HK-2 (cell line): ENCODE data around the gene GLRA3.
"Not testable (repeated sequence)": the region's sequence is repeated elsewhere in the genome, so short reads cannot be mapped to it uniquely, and the experiment has no call there.

Experiments
- DNase-seq: peaks from one replicate; pipeline ENCODE4 v3.0.0-alpha.2; 2018; ENCODE audit not compliant: unreplicated experiment

The GLRA3 gene

DNA sequence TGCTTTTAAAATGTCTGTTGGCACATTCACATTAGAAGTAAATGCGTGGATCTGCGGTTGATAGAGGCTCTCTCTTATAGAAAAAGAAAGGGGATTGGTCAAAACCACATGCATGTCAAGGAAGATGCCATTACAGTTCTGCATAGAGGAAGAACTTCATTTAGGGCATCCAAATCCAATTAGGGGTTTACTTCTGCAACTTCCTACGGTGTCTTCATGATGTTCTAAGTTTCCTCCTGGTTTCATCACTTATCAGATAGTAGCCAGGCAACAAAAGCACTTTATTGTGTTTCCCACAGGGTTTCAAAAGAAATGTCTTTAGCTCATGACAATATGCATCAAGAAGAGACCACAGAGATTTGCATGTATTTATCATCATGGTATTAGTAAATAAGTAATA, 170.8 kb downstream of the GLRA3 start:
- no peak for DNase-seq

DNA sequence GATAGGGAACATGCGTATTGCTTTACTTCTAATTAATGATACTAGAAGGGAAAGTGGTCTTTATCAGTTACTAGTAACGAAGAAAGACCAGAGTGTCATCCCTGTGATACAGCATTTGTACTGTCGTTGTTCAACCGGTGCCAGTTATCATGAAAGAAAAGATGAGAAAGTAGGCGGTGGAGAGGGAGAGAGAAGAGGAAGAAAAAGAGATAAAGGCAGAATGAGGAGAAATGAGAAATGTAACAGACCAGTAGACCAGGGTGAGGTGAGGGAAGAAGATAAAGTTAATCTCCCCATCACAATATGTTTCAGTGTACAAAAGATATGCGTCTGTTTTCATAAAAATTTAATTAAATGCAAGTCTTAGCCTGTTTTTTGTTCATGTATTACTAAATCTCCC, 171.6 kb downstream of the GLRA3 start:
- DNase-seq, result no peak

DNA sequence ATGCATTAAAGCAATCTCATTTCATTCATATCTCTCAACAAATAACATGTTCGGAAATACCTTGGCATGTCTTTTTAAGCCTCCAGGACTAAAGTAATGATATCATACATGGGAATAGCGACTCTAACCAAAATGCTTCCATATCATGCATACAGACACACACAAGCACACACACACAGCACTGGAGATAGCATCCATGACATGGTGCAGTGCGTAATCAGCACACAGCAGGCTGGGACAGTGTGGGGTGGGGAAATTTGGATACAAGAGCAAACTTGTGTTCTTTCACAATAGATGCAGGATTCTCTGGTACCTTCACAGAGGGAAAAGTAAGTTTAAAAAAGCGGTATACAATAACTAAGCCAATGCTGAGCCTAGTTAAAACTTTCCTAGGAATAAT, 174.4 kb downstream of the GLRA3 start:
- DNase-seq, result no peak

DNA sequence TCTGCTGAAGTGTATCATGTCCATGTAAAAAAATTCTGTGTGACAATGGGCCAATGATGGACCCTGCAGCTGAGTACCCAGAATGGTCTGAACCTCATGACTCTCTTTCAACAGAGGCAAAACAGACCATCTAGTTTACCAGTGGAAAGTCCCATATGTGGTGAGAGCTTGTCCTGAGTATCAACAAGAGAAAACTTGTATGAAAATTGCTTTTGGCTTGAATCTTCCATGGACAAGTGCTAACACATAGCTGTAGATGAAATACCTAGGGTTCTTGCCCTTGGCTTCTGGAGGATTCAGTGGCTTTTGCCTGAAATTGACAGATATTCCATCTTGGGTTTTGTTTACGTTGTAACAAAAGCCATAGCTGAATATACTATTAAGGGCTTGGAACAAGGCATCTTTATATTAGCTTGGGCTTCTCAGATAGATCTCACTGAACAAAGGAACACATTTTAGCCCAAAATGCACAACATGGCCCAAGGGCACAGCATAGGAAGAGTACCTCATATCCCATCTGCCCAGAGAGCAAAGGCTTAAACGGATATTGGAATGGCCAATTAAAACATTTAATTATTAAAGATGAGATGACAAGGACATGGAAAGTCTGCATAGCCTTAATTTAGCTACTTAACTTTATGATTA, 178.2 kb downstream of the GLRA3 start:
- DNase-seq, result no peak

DNA sequence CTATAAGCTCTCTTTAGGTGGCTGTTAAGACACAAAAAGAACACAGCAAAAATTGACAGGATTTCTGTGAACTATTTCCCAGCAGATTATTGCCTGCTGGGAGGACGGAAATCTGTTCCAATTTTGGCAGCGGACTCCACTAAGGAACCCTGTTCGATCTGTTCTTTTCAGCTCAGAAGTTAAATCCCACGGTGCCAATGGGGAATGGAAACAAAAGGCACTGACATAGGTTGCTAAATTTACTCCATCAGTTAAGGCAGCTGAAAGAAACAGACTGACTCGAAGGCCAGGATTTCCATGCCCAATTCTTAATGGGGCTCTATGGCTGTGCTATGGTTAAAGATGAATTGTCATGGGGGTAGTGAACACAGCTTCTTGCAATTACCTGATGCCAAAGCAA, 180.2 kb downstream of the GLRA3 start:
- DNase-seq, result no peak

DNA sequence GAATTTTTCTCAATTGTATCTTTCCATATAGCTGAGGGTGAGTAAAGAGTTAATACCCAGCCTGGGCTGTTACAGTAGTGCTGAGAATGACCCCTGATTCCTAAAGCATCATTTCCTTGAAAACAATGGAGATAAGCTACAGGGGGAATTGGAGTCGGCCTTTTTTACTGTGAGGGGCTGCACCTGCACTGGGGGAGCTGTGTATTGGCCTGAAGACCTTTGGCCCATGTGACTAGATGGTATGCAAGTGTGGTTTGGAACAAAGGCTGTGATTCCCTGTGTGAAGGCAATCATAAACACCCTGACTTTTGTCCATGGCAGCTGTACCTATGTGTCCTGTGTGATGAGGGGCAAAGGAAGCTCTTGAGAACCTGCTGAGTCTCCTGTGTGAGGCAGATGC, 182.7 kb downstream of the GLRA3 start:
- DNase-seq, result no peak

DNA sequence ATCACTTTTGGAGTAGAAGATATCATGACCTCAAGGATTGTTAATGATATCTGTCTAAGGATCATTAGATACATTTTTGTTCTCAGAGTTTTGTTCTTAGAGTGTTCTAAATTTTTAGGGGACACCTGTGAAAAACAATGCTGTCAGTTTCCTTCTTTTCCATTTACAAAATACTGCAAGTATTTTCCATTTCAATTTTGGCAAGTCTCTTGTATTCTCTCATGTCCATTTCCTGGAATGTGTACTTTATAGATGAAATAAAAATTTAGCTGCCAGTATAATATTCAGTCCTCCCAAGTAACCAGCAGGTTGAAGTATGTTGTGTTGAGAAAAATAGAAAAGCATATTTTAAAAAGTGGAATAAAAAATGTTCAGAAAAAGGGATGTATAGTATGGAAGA, 188.9 kb downstream of the GLRA3 start:
- no peak for DNase-seq

DNA sequence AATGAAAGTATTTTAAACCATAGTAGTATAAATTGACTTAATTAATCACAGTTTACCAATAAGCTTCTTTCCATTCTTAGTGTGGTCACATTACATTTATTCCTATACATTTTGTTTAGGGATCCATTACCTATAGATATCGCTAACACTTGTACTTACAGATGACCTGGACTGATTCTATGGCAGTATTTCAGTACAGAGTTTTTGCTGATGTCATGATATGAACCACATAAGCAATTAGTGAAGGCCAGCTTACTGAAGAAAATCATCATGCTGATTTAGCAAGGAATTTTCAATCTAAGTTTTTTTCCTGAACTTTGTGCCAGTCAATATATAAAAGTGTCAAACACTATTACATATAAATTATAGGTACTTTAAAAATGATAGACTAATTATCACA, 193.3 kb downstream of the GLRA3 start:
- DNase-seq, result no peak

DNA sequence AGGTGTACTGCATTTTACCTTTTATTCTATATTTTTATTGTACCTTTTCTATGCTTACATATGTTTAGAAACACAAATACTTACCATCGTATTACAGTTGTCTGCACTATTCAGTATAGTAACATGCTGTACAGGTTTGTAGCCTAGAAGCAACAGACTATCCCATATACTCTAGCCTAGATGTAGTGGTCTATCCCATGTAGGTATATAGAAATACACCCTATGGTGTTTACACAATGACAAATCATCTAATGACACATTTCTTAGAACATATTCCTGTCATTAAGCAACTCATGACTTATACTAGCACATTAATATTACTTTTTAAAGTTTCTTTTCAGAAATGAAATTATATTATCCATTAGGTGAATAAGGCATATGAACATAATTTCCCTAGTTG, 195.6 kb downstream of the GLRA3 start:
- DNase-seq, result no peak

DNA sequence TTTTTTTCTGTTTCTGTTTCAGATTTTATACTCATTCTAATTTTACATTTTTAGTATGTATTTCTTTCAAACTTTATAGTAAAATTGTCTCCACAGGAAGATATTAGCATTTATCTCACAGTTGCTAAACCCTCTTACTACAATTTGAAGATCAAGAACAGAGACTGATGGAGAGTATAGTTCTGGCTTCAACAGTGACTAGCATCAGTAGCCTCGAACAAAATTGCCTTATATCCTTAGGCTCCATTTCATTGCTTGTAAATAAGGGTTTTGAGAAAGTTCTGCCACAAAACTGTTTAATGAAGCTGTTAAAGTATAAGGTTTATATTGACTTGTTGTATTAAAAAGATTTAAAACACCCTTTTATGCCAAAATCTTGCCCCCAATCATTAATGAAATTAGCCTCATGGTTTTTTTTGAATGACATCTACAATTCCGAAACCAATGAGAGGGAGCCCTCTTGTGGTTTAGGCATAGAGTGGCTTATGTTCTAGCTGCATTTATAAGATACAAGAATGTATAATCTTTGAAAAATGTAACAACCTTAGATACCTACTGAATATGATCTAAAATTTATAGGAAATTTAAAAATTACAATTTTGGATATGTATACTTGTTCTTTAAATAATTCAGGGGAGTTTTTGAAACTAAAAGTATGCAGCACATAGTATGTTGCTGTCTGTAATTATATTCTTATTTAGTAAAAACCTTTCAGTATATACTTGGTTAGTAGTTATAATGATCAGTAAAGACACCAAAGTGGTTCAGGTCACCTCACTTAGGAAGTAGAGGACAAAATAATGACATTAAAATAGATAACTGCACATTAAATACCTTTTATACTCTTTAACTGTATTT, 196.9 kb downstream of the GLRA3 start:
- DNase-seq, result no peak

DNA sequence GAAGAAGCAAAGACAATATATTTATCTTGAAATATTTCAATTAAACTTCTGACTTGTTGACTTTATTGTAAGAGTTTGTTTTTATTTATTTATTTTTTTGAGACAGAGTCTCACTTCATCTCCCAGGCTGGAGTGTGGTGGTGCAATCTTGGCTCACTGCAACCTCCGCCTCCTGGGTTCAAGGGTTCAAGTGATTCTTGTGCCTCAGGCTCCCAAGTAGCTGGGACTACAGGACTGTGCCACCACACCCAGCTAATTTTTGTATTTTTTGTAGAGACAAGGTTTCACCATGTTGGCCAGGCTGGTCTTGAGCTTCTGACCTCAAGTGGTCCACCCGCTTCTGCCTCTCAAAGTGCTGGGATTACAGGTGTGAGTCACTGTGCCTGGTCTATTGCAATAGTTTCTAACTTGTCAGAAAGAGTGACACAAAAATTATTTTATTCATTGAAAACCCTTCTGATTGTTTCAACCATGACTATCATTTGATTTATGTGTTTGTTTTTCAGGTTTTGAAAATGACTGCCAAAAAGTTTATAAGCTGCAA, 199.1 kb downstream of the GLRA3 start:
- DNase-seq, result not testable (repeated sequence)

DNA sequence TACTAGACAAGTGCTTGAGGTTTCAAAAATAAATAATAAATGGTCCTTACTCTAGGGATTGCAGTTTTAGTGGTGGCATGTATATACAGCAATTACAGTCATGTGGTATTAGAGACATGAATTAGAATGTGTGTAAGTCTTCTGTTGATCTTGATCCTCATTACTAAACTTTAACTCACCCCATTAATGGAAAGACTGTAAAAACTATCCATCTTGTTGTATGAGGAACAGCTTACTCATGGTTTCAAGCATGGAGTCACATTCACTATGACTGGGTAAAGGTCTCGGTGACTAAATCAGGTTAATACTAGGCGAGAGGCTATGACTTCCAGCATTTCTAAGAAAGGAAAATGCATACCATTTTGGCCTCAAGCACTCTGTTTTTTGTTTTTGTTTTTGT, 199.8 kb downstream of the GLRA3 start:
- DNase-seq, result no peak

DNA sequence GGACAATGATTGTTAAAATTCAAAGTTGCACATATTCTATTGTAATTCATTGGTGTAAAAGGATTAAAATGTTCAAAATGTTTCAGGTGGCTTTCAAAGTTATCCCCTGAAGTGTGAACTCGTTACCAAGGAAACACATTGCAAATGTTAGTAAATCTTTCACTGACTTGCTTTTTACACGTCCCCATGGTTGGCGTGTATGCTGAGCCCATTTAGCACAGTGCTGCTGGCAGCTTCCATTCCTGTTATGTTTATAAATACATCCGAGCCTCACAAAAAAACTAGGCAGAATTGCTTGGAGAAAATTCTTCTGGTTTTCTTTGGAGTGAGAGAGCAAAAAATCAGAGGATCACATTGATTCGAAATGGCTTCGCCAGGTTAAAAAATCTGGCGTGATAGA, 200.9 kb downstream of the GLRA3 start:
- DNase-seq, result no peak

DNA sequence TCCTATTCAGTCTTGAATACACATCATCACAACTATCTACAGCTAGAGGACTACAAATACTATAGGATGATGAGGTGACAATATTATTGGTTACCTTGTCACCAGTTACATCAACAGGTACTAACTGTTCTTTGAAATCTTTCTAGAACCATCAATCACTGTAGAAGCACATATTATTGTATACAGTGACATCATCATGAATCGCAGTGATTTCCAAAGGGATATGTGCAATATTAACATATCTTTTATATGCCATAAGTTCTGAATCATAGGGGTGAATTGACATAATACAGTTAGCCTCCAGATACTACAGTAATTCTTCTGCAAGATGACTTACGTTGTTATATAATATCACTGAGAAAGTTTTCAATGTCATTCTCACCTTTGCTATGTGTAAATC, 201.6 kb downstream of the GLRA3 start:
- no peak for DNase-seq

DNA sequence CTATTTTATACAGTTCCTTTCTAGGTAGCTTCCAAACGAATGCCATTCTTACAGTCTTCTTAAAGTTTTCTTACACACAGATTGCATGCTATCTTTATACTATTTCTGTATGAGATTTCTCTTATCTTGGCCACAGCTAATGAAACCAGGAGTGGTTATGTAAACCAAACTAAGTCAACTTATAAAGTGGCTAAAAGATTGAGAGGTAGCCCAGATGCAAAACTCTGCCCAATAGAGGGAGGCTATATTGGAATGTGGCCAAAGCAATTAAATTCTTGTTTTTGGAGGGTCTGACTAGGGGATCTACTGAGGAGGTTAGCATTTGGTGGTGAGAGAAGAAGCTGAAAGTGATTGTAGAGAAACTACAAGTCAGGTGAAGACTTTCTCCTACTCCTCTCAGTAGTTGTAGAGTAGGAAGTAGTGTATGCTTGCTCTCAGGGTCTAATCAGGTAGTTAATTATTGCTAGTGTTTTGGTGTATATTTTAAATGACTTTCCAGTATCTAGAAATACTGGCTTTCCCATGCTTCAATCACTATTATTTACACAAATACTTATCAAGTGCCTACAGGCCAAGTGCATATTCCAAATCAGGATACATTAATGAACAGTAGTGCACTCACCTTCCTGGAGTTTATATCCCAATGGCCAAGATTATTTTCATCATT, 202.6 kb downstream of the GLRA3 start:
- DNase-seq, result no peak

DNA sequence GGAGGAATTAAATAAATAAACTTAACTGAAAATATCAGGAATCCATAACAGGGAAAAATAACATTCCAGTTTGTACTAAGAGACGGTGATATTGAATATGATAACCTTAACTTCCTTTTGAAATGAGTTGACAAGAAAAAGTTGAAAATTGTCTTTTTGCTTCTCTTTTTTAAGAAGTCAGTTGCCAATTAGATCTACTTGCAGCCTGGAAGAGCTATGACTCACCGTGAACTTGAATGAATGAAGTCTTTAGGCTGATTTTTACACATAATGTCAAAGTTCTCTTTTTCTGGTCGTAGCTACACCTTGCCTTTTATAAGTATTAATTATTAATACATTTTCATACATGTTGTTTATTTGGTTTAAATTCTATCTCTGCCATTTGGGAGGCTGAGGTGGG, 212.4 kb downstream of the GLRA3 start:
- no peak for DNase-seq

DNA sequence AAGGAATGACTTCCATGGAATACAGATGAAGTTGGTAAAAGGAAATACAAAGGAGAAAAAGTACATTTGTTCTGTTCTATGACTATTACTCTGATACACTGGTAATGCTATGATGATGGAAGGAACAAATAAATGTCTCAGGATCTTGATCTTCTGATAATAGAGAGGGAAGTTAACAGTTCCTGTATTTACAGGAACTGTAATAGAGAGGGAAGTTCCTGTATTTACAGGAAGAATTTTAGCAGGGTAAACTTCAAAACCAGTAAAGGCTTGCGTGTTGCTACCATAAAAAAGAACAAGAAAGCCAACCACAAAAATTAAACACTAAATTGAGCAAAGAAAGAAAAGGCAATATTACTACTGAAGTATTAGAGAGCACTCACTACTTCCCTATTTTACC, 215.1 kb downstream of the GLRA3 start:
- no peak for DNase-seq

DNA sequence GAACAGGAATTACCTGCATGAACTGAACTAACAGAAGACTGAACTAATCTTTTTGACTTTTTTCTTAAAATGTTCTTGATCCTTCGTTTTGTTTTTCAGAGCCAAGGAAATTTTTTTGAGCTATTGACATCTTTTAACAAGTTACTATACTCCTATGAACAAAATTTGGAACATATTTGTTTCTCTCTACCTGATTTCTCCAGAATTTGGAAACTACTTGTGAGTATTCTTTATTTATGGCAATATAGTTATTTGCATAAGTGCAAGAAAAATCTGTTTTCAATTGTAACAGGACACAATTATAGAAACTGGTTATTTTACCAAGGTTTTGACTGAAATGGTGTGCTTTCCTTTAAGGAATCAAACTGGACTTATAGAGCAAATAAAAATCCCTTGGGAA, 217.3 kb downstream of the GLRA3 start:
- DNase-seq, result no peak

DNA sequence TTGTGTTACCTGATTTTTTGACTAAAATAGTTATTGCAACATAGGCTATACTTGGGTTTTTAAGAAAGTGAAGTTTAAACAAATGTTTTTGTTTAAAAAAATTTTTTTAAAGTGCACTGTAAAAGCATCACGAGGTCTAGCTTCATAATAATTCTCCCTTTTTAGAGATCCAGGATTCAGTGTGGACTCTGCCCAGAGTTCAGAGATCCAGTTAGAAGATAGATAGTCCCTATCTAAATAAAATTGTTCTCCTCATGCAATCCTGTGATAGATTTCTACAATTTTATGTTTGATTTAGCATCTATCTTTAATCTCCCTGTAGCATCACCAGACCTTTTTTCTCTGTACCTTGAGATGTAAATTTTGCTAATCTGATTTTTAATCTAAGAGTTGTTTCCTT, 221.3 kb downstream of the GLRA3 start:
- DNase-seq, result no peak

DNA sequence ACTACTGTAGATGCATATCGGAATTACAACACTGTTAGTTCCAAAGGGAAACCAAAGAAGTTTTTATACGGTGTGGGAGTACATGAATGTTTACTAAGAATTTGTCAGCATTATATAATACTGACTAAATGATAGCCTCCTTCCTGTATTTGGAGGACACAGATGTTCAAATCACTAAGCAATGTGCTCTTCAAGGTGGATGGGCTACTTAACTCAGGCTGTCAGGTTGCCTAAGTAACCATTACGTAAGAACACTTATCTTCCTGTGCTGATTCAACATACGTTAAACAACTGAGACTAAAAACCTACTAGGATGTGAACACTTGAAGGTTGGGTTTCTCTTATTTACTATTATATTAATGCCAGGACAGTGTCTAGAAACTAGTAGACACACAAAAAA, 224.8 kb downstream of the GLRA3 start:
- DNase-seq, result no peak

DNA sequence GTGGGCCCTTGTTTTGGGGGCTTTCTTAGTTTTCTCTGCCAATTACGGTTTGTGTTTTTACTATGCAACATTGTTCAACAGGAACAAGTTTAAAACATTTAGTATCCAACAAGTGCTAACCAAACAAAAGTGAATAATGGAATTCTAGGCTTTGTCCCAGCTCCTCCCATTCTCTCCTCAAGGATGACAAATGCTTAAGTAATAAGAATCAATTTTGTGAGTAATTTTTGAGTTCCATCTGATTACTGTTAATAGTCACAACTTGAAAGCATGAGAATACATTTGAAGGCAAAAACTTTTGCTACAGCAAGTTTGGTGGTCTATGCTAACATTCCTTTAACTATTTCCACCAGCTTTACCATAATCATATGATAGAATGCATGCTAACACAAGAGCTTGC, 228.7 kb downstream of the GLRA3 start:
- no peak for DNase-seq

DNA sequence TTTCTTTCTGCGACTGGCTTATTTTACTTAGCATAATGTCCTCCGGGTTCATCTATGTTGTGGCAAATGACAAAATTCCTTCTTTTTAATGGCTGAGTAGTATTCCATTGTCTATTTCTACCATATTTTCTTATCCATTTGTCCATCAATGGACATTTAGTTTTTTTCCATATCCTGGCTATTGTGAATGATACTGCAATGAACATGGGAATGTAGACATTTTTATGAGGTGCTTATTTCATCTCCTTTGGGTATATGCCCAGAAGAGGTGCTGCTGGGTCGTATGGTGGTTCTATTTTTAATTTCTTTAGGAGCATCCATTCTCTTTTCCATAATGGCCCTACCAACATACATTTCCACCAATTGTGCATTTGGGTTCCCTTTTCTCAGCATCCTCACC, 230.2 kb downstream of the GLRA3 start:
- DNase-seq, result no peak

DNA sequence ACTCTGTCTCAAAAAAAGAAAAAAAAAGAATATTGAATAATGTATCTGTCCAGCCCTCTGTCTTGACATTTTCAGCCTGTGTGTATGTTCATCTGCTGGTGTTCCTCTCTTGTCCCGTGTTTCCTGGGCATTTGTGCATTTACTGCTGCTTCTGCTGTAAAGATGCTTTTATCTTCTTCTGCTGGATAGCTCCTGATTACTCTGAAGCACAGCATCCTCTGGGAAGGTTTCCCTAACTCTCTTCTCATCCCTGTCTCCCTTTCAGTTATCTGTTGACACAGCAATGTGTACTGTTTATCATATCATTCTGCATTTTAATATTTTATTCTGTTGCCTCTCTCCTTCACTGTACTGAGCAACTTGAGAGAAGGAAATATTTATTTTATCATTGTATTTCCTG, 232.5 kb downstream of the GLRA3 start:
- DNase-seq, result no peak
